ENCODE results near the gene GRK5.

- TF ChIP-seq, protein P1, sequence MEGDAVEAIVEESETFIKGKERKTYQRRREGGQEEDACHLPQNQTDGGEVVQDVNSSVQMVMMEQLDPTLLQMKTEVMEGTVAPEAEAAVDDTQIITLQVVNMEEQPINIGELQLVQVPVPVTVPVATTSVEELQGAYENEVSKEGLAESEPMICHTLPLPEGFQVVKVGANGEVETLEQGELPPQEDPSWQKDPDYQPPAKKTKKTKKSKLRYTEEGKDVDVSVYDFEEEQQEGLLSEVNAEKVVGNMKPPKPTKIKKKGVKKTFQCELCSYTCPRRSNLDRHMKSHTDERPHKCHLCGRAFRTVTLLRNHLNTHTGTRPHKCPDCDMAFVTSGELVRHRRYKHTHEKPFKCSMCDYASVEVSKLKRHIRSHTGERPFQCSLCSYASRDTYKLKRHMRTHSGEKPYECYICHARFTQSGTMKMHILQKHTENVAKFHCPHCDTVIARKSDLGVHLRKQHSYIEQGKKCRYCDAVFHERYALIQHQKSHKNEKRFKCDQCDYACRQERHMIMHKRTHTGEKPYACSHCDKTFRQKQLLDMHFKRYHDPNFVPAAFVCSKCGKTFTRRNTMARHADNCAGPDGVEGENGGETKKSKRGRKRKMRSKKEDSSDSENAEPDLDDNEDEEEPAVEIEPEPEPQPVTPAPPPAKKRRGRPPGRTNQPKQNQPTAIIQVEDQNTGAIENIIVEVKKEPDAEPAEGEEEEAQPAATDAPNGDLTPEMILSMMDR (IDR thresholded peaks at IDR 0.05; ENCODE audit: low read length) = no peak
- TF ChIP-seq EZH2 (optimal IDR thresholded peaks at IDR 0.05; ENCODE audit: low read depth, low read length) (no peak), EZH2phosphoT487 (IDR thresholded peaks at IDR 0.05; ENCODE audit: low read length) (no peak)
These were observed 236.1 kb downstream of the GRK5 start for GRCh38 chr10:119443441-119443840.

Measured in MM.1S (cell line).